ENCODE measurements around the gene GALNT17. TPM values are rescaled to one million over a fixed set of nuclear protein-coding genes. Genes with fewer than 3 reads are reported as not detected.
"Not testable (repeated sequence)": the region's sequence is repeated elsewhere in the genome, so short reads cannot be mapped to it uniquely, and the experiment has no call there.

GALNT17 gene
- polyA plus RNA-seq, 2 donors = 1.7 to 6.1 TPM

- Histone ChIP-seq H3K4me3 (ENCODE audit: low read depth in 1 of 2, low read length in 2 of 2) (no peak overlapping the region), H3K27ac (ENCODE audit: low read depth in 2 of 2, low read length in 1 of 2) (no peak overlapping the region), H3K4me1 (ENCODE audit: control insufficient read depth in 2 of 2, insufficient read depth in 2 of 2, low read length in 1 of 2) (no peaks in the 10 kb centered on the region), H3K36me3 (ENCODE audit: control insufficient read depth in 2 of 2, insufficient read depth in 2 of 2, low read length in 1 of 2) (no peaks in the 10 kb centered on the region), H3K9me3 (ENCODE audit: control insufficient read depth in 2 of 2, insufficient read depth in 1 of 2, low read depth in 1 of 2, low read length in 1 of 2) (peaks cover 0 to 3% of the 10 kb centered on the region in 2 donors), H3K27me3 (ENCODE audit: control insufficient read depth in 1 of 2, insufficient read depth in 2 of 2, low read length in 2 of 2) (no peaks in the 10 kb centered on the region)
- WGBS, 2 donors = 80 to 81% methylated on average over 6 of the region's 6 CpGs
Observed at GRCh38 chr7:71191771-71192170, 59.8 kb downstream of the GALNT17 start.

- no peaks in the 10 kb centered on the region for H3K27me3 ChIP-seq (ENCODE audit: control insufficient read depth in 1 of 2, insufficient read depth in 2 of 2, low read length in 2 of 2)
- H3K4me3 ChIP-seq (ENCODE audit: low read depth in 1 of 2, low read length in 2 of 2) = no peak overlapping the region
- H3K27ac ChIP-seq (ENCODE audit: low read depth in 2 of 2, low read length in 1 of 2) = no peak overlapping the region
- no peaks in the 10 kb centered on the region for H3K36me3 ChIP-seq (ENCODE audit: control insufficient read depth in 2 of 2, insufficient read depth in 2 of 2, low read length in 1 of 2)
- H3K4me1 ChIP-seq (ENCODE audit: control insufficient read depth in 2 of 2, insufficient read depth in 2 of 2, low read length in 1 of 2) = no peaks in the 10 kb centered on the region
- H3K9me3 ChIP-seq (ENCODE audit: control insufficient read depth in 2 of 2, insufficient read depth in 1 of 2, low read depth in 1 of 2, low read length in 1 of 2) = peaks cover 0 to 3% of the 10 kb centered on the region in 2 donors
- WGBS, 2 donors = 55 to 78% methylated on average over 5 of the region's 5 CpGs
Observed at GRCh38 chr7:71193099-71193810, 61.3 kb downstream of the GALNT17 start.

- WGBS, 2 donors = 60 to 66% methylated on average over 6 of the region's 6 CpGs
Observed at GRCh38 chr7:71198391-71198790, 66.4 kb downstream of the GALNT17 start.

GRCh38 chr7:71198887-71199286, 66.9 kb downstream of the GALNT17 start:
- 31 to 53% methylated on average over 8 of the region's 8 CpGs for WGBS, 2 donors
- H3K4me1 ChIP-seq (ENCODE audit: control insufficient read depth in 2 of 2, insufficient read depth in 2 of 2, low read length in 1 of 2) = no peaks in the 10 kb centered on the region
- no peaks in the 10 kb centered on the region for H3K36me3 ChIP-seq (ENCODE audit: control insufficient read depth in 2 of 2, insufficient read depth in 2 of 2, low read length in 1 of 2)
- no peaks in the 10 kb centered on the region for H3K9me3 ChIP-seq (ENCODE audit: control insufficient read depth in 2 of 2, insufficient read depth in 1 of 2, low read depth in 1 of 2, low read length in 1 of 2)
- no peak overlapping the region for H3K4me3 ChIP-seq (ENCODE audit: low read depth in 1 of 2, low read length in 2 of 2)
- H3K27me3 ChIP-seq (ENCODE audit: control insufficient read depth in 1 of 2, insufficient read depth in 2 of 2, low read length in 2 of 2) = no peaks in the 10 kb centered on the region
- H3K27ac ChIP-seq (ENCODE audit: low read depth in 2 of 2, low read length in 1 of 2) = peak overlapping the region in 1 of 2 donors; percentile 7

More at GRCh38 chr7:71198391-71198790, 66.4 kb downstream of the GALNT17 start:
- no peaks in the 10 kb centered on the region for H3K4me1 ChIP-seq (ENCODE audit: control insufficient read depth in 2 of 2, insufficient read depth in 2 of 2, low read length in 1 of 2)
- no peaks in the 10 kb centered on the region for H3K9me3 ChIP-seq (ENCODE audit: control insufficient read depth in 2 of 2, insufficient read depth in 1 of 2, low read depth in 1 of 2, low read length in 1 of 2)
- no peaks in the 10 kb centered on the region for H3K36me3 ChIP-seq (ENCODE audit: control insufficient read depth in 2 of 2, insufficient read depth in 2 of 2, low read length in 1 of 2)
- no peak overlapping the region for H3K4me3 ChIP-seq (ENCODE audit: low read depth in 1 of 2, low read length in 2 of 2)
- H3K27me3 ChIP-seq (ENCODE audit: control insufficient read depth in 1 of 2, insufficient read depth in 2 of 2, low read length in 2 of 2) = no peaks in the 10 kb centered on the region
- no peak overlapping the region for H3K27ac ChIP-seq (ENCODE audit: low read depth in 2 of 2, low read length in 1 of 2)

- no peak overlapping the region for H3K4me3 ChIP-seq (ENCODE audit: low read depth in 1 of 2, low read length in 2 of 2)
- no peaks in the 10 kb centered on the region for H3K27me3 ChIP-seq (ENCODE audit: control insufficient read depth in 1 of 2, insufficient read depth in 2 of 2, low read length in 2 of 2)
- H3K4me1 ChIP-seq (ENCODE audit: control insufficient read depth in 2 of 2, insufficient read depth in 2 of 2, low read length in 1 of 2) = no peaks in the 10 kb centered on the region
- no peaks in the 10 kb centered on the region for H3K36me3 ChIP-seq (ENCODE audit: control insufficient read depth in 2 of 2, insufficient read depth in 2 of 2, low read length in 1 of 2)
- WGBS, 2 donors = 48 to 50% methylated on average over 4 of the region's 4 CpGs
- no peaks in the 10 kb centered on the region for H3K9me3 ChIP-seq (ENCODE audit: control insufficient read depth in 2 of 2, insufficient read depth in 1 of 2, low read depth in 1 of 2, low read length in 1 of 2)
- no peak overlapping the region for H3K27ac ChIP-seq (ENCODE audit: low read depth in 2 of 2, low read length in 1 of 2)
Observed at GRCh38 chr7:71206184-71206583, 74.2 kb downstream of the GALNT17 start.

- WGBS, 2 donors = 66 to 77% methylated on average over 3 of the region's 3 CpGs
- H3K9me3 ChIP-seq (ENCODE audit: control insufficient read depth in 2 of 2, insufficient read depth in 1 of 2, low read depth in 1 of 2, low read length in 1 of 2) = no peaks in the 10 kb centered on the region
Observed at GRCh38 chr7:71208881-71209280, 76.9 kb downstream of the GALNT17 start.

GRCh38 chr7:71209484-71209883, 77.5 kb downstream of the GALNT17 start:
- WGBS, 2 donors = 85 to 88% methylated on average over 4 of the region's 4 CpGs
- not testable (repeated sequence) for H3K27me3 ChIP-seq (ENCODE audit: control insufficient read depth in 1 of 2, insufficient read depth in 2 of 2, low read length in 2 of 2); H3K4me1 ChIP-seq (ENCODE audit: control insufficient read depth in 2 of 2, insufficient read depth in 2 of 2, low read length in 1 of 2); H3K9me3 ChIP-seq (ENCODE audit: control insufficient read depth in 2 of 2, insufficient read depth in 1 of 2, low read depth in 1 of 2, low read length in 1 of 2); H3K27ac ChIP-seq (ENCODE audit: low read depth in 2 of 2, low read length in 1 of 2); H3K36me3 ChIP-seq (ENCODE audit: control insufficient read depth in 2 of 2, insufficient read depth in 2 of 2, low read length in 1 of 2); H3K4me3 ChIP-seq (ENCODE audit: low read depth in 1 of 2, low read length in 2 of 2)

More at GRCh38 chr7:71208881-71209280, 76.9 kb downstream of the GALNT17 start:
- Histone ChIP-seq H3K27me3 (ENCODE audit: control insufficient read depth in 1 of 2, insufficient read depth in 2 of 2, low read length in 2 of 2) (no peaks in the 10 kb centered on the region), H3K27ac (ENCODE audit: low read depth in 2 of 2, low read length in 1 of 2) (no peak overlapping the region), H3K36me3 (ENCODE audit: control insufficient read depth in 2 of 2, insufficient read depth in 2 of 2, low read length in 1 of 2) (no peaks in the 10 kb centered on the region), H3K4me1 (ENCODE audit: control insufficient read depth in 2 of 2, insufficient read depth in 2 of 2, low read length in 1 of 2) (no peaks in the 10 kb centered on the region), H3K4me3 (ENCODE audit: low read depth in 1 of 2, low read length in 2 of 2) (no peak overlapping the region)

GRCh38 chr7:71210220-71210619, 78.3 kb downstream of the GALNT17 start:
- Histone ChIP-seq H3K4me3 (ENCODE audit: low read depth in 1 of 2, low read length in 2 of 2) (no peak overlapping the region), H3K27me3 (ENCODE audit: control insufficient read depth in 1 of 2, insufficient read depth in 2 of 2, low read length in 2 of 2) (no peaks in the 10 kb centered on the region), H3K9me3 (ENCODE audit: control insufficient read depth in 2 of 2, insufficient read depth in 1 of 2, low read depth in 1 of 2, low read length in 1 of 2) (no peaks in the 10 kb centered on the region), H3K27ac (ENCODE audit: low read depth in 2 of 2, low read length in 1 of 2) (no peak overlapping the region), H3K4me1 (ENCODE audit: control insufficient read depth in 2 of 2, insufficient read depth in 2 of 2, low read length in 1 of 2) (no peaks in the 10 kb centered on the region), H3K36me3 (ENCODE audit: control insufficient read depth in 2 of 2, insufficient read depth in 2 of 2, low read length in 1 of 2) (no peaks in the 10 kb centered on the region)
- WGBS, 2 donors = 54 to 57% methylated on average over 5 of the region's 5 CpGs

- H3K36me3 ChIP-seq (ENCODE audit: control insufficient read depth in 2 of 2, insufficient read depth in 2 of 2, low read length in 1 of 2); H3K27me3 ChIP-seq (ENCODE audit: control insufficient read depth in 1 of 2, insufficient read depth in 2 of 2, low read length in 2 of 2); H3K4me1 ChIP-seq (ENCODE audit: control insufficient read depth in 2 of 2, insufficient read depth in 2 of 2, low read length in 1 of 2); H3K27ac ChIP-seq (ENCODE audit: low read depth in 2 of 2, low read length in 1 of 2); H3K9me3 ChIP-seq (ENCODE audit: control insufficient read depth in 2 of 2, insufficient read depth in 1 of 2, low read depth in 1 of 2, low read length in 1 of 2); H3K4me3 ChIP-seq (ENCODE audit: low read depth in 1 of 2, low read length in 2 of 2): not testable (repeated sequence)
- WGBS, 2 donors = 81 to 87% methylated on average over 4 of the region's 4 CpGs
Observed at GRCh38 chr7:71212433-71212832, 80.5 kb downstream of the GALNT17 start.

GRCh38 chr7:71216211-71216610, 84.3 kb downstream of the GALNT17 start:
- H3K9me3 ChIP-seq (ENCODE audit: control insufficient read depth in 2 of 2, insufficient read depth in 1 of 2, low read depth in 1 of 2, low read length in 1 of 2) = no peaks in the 10 kb centered on the region
- no peak overlapping the region for H3K4me3 ChIP-seq (ENCODE audit: low read depth in 1 of 2, low read length in 2 of 2)
- H3K36me3 ChIP-seq (ENCODE audit: control insufficient read depth in 2 of 2, insufficient read depth in 2 of 2, low read length in 1 of 2) = no peaks in the 10 kb centered on the region
- no peaks in the 10 kb centered on the region for H3K27me3 ChIP-seq (ENCODE audit: control insufficient read depth in 1 of 2, insufficient read depth in 2 of 2, low read length in 2 of 2)
- no peak overlapping the region for H3K27ac ChIP-seq (ENCODE audit: low read depth in 2 of 2, low read length in 1 of 2)
- 83 to 91% methylated on average over 4 of the region's 4 CpGs for WGBS, 2 donors
- no peaks in the 10 kb centered on the region for H3K4me1 ChIP-seq (ENCODE audit: control insufficient read depth in 2 of 2, insufficient read depth in 2 of 2, low read length in 1 of 2)
